Measurements from ENCODE around the gene TSKU. TPM values are rescaled to one million over a fixed set of nuclear protein-coding genes. Genes with fewer than 3 reads are reported as not detected.

The TSKU gene
- total and polyA plus RNA-seq, 9 of the 15 experiments (the other 6 are each of a cell fraction or from before 2014, with no cell fraction given) = 0.60 to 11.9 (median 8.4) TPM

DNA sequence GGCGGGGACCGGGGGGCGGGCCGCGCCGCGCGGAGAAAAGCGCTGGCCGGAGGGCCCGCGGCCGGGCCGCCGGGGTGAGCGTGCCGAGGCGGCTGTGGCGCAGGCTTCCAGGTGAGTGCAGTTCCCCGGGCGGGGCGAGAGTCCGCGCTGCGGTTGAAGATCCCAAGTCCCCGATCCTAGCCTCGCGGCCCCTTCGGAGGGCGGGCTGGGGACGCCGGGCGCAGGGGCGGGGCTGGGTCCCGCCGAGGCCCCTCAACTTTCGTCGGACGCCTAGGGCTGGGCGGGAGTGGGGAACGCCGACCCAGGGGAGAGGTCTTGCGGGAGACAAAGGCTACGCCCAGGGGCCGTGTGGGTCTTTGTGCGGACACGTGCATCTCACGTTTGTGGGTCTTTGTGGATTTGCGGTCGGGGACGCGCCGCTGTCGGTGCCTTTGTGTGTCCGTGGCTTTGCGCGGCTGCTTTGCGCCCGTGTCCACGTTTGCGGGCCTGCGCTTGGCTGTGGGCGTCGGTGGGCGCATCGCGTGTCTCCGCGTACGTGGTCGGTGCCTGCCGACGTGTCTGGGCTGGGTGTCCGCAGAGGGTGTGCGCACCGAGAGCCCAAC, at the start of gene TSKU (continued):
- TF ChIP-seq, protein P1, sequence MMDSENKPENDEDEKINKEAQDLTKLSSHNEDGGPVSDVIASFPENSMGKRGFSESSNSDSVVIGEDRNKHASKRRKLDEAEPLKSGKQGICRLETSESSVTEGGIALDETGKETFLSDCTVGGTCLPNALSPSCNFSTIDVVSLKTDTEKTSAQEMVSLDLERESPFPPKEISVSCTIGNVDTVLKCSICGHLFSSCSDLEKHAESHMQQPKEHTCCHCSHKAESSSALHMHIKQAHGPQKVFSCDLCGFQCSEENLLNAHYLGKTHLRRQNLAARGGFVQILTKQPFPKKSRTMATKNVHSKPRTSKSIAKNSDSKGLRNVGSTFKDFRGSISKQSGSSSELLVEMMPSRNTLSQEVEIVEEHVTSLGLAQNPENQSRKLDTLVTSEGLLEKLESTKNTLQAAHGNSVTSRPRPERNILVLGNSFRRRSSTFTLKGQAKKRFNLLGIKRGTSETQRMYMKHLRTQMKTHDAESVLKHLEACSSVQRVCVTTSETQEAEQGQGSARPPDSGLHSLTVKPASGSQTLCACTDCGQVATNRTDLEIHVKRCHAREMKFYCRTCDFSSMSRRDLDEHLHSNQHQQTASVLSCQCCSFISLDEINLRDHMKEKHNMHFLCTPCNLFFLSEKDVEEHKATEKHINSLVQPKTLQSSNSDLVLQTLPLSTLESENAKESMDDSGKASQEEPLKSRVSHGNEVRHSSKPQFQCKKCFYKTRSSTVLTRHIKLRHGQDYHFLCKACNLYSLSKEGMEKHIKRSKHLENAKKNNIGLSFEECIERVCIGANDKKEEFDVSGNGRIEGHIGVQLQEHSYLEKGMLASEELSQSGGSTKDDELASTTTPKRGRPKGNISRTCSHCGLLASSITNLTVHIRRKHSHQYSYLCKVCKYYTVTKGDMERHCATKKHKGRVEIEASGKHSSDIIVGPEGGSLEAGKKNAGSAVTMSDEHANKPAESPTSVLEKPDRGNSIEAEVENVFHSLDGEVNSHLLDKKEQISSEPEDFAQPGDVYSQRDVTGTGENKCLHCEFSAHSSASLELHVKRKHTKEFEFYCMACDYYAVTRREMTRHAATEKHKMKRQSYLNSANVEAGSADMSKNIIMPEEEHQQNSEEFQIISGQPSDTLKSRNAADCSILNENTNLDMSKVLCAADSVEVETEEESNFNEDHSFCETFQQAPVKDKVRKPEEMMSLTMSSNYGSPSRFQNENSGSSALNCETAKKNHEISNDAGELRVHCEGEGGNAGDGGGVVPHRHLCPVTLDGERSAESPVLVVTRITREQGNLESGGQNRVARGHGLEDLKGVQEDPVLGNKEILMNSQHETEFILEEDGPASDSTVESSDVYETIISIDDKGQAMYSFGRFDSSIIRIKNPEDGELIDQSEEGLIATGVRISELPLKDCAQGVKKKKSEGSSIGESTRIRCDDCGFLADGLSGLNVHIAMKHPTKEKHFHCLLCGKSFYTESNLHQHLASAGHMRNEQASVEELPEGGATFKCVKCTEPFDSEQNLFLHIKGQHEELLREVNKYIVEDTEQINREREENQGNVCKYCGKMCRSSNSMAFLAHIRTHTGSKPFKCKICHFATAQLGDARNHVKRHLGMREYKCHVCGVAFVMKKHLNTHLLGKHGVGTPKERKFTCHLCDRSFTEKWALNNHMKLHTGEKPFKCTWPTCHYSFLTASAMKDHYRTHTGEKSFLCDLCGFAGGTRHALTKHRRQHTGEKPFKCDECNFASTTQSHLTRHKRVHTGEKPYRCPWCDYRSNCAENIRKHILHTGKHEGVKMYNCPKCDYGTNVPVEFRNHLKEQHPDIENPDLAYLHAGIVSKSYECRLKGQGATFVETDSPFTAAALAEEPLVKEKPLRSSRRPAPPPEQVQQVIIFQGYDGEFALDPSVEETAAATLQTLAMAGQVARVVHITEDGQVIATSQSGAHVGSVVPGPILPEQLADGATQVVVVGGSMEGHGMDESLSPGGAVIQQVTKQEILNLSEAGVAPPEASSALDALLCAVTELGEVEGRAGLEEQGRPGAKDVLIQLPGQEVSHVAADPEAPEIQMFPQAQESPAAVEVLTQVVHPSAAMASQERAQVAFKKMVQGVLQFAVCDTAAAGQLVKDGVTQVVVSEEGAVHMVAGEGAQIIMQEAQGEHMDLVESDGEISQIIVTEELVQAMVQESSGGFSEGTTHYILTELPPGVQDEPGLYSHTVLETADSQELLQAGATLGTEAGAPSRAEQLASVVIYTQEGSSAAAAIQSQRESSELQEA (IDR thresholded peaks at IDR 0.05; ENCODE audit: low read depth) = no peak
- no peak for TF ChIP-seq MTA2 (IDR thresholded peaks at IDR 0.05; ENCODE audit: low read depth)
- 0 out of 2 replicates have a peak, but pooled peaks have one; percentile 16 for TF ChIP-seq RBM14 (IDR thresholded peaks at IDR 0.05; ENCODE audit: borderline replicate concordance, insufficient read depth, low read depth, low read length)
- TF ChIP-seq ZBTB43 (CRISPR knock-in tag; IDR thresholded peaks at IDR 0.05) = no peak
- TF ChIP-seq, protein P2, sequence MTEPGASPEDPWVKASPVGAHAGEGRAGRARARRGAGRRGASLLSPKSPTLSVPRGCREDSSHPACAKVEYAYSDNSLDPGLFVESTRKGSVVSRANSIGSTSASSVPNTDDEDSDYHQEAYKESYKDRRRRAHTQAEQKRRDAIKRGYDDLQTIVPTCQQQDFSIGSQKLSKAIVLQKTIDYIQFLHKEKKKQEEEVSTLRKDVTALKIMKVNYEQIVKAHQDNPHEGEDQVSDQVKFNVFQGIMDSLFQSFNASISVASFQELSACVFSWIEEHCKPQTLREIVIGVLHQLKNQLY (CRISPR knock-in tag; conservative IDR thresholded peaks at IDR 0.05) = 0 out of 4 replicates have a peak, but pooled peaks of 1 of the 2 experiments have one; percentile 33
- TF ChIP-seq EP400 (IDR thresholded peaks at IDR 0.05) = peak; percentile 42; the same call in 1 of the 2 replicates
- no peak for TF ChIP-seq TEAD2 (tag; IDR thresholded peaks at IDR 0.05)
- TF ChIP-seq CXXC5 (CRISPR knock-in tag; IDR thresholded peaks at IDR 0.05) = peak; percentile 80
- TF ChIP-seq CHD2 (IDR thresholded peaks at IDR 0.05; ENCODE audit: low read depth, low read length) = 0 out of 2 replicates have a peak, but pooled peaks have one; percentile 1
- no peak for TF ChIP-seq ETS2 (tag; IDR thresholded peaks at IDR 0.05; ENCODE audit: borderline replicate concordance, poor library complexity, severe bottlenecking)
- TF ChIP-seq BCOR (IDR thresholded peaks at IDR 0.05) = peak; percentile 25; the same call in 1 of the 2 replicates
- peak; percentile 90 for TF ChIP-seq BHLHE40 (IDR thresholded peaks at IDR 0.05; ENCODE audit: low read length)
- no peak for TF ChIP-seq CHCHD3 (CRISPR knock-in tag; IDR thresholded peaks at IDR 0.05)
- TF ChIP-seq VEZF1 (CRISPR knock-in tag; IDR thresholded peaks at IDR 0.05) = peak; percentile 77
- peak; percentile 53; the same call in 1 of the 2 replicates for TF ChIP-seq ZBTB7A (IDR thresholded peaks at IDR 0.05; ENCODE audit: borderline replicate concordance, control insufficient read depth, low read depth, low read length)
- TF ChIP-seq GATAD2B (IDR thresholded peaks at IDR 0.05; ENCODE audit: borderline replicate concordance) = peak; percentile 18; the same call in 1 of the 2 replicates

Data from K562 (cell line).